NCI-H460 (cell line): ENCODE measurements around the gene GP1BB. TPM values are rescaled to one million over a fixed set of nuclear protein-coding genes. Genes with fewer than 3 reads are reported as not detected.

ENCODE experiments used
- DNase-seq: peaks from one replicate; pipeline ENCODE4 v3.0.0-alpha.2; 2016; ENCODE audit warnings: low read depth; ENCODE audit errors: extremely low read depth
- total RNA-seq: library from RNA; depleted of rRNA; stranded (reverse); fragments of >200 nt; shearing (Covaris generic); gene quantifications from 2 replicates; pipeline ENCODE4 v1.2.3, GENCODE V29; 2014

GP1BB gene
- total RNA-seq, 1 experiment from 2014 or later, result 3.9 TPM

DNA sequence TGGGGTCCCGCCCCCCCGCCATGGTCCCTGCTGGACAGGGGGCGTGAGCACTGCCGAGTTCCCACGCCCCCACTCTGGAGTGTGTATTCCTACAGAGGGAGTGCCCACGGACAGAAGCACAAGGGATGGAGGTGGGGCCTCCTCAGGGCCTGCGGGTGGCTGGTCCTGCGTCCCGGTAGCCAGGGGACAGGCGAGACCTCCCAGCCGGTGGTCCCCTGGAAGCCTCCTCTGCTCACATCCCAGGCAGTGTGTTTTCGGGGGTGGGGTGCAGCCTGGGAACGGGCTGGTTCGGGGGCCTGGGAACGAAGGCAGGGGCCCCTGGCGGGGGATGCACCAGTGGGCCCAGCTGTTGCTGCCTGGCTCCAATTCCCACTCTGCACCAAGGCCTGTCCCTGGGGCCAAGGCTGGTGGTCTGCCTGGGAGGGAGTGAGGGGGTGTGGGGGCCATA, 16.1 kb downstream of the GP1BB start:
- no peak for DNase-seq

DNA sequence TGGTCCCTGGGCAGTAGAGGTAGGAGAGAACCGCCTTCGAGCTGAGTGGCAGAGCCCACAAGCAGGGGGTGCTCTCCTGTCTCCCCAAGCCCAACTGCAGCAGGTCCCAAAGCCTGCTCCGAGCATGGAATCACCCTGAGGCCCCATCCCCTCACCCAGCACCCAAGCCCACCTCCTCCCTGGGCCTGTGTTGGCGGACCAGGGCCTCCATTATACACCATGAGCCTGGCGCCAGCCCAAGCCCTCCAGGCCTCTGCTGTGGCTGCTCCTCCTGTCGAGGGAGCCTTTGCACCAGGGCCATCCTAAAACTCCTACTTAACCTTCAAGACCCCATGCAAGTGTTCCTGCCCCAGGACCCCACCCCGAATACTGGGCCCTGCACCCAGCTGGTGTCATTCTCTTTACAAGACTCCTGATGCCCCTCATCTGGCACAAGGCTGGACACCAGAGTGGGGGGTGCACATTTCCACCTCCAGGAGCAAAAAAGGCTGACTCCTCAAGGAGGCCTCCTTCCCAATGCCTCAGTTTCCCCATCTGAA, 16.6 kb downstream of the GP1BB start:
- DNase-seq, result no peak

DNA sequence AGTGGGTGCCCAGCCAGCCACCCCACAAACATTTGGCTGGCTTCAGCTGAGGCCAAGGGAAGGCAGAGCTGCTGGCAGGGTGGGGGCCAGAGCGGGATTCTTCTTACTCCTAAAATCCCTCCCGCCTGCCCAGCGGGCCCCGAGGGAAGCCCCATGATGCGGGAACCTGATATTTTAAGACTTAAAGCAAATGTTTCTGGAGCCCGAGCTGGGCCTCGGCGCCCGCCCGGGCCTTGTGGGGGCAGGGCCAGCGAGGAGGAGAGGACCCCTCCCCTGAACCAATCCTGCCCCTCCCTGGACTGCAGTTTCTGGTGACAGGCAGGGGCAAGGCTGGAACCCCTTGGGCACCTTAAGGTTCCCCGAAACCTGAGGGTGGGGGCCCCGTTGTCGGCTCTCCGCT, 17.2 kb downstream of the GP1BB start:
- DNase-seq, result no peak

DNA sequence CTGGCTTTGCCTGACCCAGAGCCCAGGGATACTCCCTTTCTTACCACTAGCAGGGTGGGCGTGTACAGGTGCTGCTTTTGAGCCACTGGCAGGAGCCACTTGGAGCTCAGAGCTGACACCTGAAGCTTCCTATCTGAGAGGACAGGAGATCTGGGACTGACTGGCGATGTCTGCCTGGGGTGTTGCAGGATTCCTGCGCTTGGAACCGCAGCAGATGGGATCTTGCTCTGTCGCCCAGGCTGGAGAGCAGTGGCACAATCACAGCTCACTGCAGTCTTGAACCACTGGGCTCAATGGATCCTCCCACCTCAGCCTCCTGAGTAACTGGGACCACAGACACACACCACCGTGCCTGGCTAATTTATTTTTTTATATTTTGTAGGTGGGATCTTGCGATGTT, 17.7 kb downstream of the GP1BB start:
- DNase-seq, result no peak

DNA sequence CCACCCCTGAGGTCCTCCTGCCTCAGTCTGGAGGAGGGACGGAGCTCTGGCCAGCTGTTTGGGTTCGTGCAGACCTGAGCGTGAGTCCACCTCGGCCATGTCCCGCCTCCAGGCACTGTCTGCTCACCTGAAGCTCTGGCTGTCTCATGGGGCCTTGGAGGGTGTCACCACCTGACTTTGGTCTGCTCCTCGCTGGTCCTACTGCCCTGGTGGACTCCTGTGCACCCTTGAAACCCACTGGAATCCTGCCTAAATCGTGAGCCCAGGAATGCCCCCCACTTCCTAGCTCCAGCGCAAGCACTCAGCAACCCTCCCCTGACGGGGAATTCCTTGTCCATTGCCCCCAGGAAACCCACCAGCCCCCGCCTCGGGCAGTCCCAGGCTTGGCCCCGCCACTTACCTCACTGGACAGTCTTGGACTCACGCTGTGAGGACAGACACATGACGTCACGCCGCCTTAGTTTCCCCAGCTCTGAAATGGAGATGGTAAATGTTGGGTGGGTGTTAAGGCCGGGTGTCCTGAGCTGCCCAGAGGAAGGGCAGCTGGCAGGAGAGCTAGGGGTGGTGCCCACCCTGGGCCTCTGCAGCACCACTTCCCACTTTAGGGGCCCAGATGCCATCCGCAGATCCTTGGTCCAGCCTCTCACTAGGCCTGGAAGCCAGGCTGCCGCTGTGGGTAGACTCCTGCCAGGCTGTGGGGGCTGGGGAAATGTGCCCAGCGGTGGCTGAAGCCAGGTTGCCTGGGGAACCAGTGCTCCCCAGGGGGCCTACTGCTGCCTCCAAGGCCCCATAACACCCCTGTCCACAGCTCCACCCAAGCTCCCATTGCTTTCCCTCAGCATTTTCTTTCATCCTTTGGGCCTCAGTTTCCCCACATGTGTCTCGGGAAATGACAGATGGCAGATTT, 19.1 kb downstream of the GP1BB start:
- DNase-seq, result no peak

DNA sequence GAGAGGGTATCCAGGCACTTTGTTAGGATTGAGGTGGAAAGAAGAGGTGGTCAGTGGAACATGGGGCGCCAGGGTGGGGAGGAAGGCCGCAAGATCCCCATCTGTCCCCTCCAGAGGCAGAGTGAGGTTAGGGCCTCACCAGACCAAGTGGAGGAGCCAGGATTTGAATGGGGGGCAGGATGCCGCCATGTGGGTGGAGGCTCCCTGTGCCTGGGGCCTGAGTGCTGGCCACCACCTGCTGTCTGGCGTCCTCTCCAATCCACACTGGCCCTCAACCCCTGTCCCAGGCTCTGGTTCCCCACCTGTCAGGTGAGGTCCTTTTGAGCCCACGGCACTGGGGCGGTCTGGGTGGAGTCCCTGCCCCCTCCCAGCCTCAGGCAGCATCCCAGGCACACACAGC, 19.7 kb downstream of the GP1BB start:
- DNase-seq, result no peak

DNA sequence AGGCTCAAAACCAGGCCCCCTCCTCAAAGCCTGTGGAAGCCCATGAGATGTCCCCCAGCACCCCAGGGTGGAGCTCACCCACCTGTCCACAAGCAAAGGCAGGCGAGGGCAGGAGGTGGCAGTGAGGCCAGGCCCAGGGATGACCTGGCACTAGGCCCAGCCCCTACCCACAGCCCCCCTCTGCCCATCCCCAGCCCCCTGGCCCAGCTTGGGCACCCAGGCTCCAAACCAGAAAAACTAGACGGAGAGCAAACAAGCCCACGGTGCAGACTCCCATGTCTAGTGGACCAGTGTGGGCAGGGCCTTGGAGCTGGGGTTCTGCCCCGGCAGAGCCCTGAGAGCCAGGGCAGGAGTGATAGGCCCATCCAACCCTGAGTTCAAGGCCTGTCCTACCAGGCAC, 20.3 kb downstream of the GP1BB start:
- DNase-seq, result no peak

DNA sequence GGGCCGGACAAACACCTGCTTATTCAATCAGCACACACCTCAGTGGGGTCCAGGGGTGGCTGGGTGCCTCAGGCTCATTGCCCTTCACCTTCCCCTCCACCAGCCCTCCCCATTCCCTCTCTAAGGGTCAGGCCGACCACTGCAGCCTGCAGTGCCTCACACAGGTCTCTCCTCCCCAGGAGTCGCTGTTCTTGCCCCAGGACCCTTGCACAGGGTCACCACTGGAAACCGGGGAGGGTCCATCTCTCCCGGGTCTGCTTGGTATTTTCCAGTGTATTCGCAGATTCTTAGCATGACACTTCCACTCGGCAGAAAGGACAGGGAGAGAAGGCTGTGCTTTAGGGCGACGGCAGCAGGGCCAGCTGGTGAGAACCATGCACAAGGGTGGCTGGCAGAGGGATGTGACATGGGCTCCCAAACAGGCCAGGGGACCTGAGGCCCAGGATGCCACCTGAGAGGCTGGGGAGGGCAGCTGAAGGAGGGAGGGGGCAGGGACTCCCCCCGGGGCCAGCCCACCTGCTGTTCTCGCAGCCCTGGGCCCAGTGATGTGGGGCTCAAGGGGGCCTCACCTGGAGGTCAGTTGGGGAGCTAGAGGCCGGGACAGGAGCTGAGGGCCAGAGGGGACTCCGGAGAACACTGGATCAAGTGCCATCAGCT, 21.1 kb downstream of the GP1BB start:
- DNase-seq, result no peak

DNA sequence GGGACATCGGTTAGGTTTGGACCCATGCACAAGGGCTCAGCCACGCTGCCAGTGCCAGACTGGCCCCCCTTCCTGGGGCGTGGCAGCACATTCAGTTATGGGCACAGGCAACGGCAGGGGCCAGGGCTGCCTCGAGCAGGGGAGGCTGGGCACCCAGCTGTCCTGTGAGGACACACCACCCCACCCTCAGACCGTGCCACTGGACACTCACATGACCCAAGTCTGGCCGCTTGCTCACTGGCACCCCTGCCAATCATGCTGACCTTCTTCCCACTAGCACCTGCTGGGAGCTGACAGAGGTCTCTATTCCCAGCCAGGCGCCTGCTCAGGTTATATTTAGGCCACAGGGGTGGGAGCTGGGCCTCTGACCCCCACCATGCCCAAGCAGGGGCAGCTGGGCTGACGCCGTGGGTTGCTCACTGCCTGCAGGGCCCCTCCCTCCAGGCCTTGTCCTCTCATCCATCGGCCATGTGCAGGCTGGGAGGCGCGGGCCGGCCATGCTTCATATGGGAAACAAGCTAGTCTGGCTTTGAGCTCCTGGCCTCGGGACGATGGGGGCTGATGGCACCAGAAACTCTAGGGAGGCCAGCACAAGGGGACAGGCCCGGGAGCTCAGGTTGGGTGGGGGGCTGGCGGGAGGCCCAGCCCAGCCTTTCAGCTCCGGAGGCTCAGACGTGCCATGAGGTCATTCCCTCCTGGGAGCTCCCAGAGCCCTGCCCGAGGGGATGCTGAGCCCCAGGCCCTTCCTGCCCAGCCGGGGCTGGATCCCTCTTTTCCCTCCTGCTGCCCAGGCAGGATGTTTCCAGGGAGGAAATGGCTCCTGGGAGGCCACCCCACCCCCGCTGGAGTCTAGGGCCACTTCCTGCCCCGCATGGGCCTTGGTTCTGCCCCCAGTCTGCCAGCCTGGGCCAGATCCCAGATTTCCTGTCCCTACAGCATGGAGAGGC, 22.1 kb downstream of the GP1BB start:
- DNase-seq, result no peak

DNA sequence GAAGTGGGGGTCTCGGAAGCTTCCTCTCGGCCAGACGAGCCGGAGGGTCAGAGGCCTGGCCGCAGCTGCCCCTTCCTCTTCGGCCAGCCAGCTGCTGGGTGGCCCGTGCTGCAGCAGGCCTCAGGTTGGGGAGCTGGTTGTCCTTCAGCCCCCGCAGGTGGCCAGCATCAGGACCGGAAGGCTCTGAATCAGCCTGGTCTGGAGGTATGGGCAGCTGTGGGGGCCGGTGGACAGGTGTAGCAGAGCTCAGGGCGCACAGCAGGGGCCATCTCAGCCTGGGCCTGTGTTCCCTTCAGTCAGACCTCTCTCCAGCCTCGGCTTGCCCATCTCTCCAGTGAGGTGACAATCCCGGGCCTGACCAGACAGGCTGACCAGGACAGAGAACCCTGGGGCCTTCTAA, 23.4 kb downstream of the GP1BB start:
- no peak for DNase-seq

DNA sequence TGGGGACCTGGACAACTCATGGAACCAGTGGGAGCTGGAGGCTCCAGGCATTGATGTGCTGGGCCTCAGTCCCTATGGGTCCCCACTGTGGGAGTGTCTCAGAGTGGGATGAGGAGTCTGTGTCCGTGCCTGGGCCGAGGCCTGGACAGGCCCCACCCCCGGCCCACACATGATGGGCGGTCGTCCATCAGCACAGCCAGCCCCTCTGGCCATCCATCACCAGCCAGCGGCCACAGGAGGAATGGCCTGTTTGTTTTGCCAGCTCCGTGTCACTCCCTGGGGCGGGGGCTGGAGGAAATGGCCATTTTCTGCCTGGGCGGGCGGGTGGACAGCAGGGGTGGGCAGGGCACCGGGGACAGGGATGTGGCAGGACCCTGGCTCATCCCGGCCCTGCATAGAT, 24.2 kb downstream of the GP1BB start:
- DNase-seq, result no peak

DNA sequence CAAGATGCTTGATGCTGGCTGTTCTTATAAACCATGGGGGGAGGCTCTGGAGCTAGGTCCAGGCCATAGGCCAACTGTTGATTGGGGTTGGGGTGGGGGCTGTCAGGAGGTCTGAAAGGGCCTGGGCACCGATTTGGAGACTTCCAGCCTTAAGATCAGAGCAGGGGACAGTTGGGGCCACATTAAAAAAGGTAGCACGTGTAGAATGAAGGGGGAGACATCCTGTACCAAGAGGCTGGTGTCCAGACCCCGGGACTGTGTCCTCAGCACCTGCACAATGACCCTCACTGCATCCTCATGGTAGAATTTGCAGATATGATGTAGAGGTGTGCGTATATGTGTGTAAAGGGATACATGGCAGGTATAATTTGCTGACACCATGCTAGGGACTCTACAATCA, 24.8 kb downstream of the GP1BB start:
- DNase-seq, result no peak

DNA sequence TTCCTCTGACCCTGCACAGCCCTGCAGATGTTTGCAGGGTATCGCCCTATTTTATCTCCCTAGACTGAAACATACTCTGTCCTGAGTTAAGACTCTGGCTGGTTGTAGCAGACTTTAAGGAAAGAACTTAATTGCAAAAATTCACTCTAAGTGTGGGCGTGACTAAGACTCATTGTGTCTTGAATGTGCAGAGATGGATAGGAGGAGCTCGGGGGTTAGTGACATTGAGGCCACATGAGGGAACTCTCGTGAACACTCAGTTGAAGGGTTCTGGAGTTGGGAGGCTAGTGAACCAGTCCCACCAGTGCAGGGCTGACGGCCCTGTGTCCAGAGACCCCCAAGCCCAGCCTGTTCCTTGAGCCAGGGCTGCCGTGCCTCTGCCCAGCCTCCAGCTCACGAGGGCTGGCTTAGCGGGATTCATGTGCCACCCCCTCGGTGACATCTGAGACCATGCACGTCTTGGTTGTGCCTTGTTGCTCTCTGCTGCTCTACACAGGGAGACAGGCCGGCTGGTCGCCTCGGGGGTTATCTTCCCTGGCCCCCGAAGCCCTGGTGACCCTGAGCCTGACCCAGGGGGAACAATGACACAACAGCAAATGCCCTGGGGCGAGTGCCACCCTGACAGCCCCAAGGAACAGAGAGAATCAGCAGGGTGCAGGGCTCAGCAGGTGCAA, 25.8 kb downstream of the GP1BB start:
- DNase-seq, result no peak

DNA sequence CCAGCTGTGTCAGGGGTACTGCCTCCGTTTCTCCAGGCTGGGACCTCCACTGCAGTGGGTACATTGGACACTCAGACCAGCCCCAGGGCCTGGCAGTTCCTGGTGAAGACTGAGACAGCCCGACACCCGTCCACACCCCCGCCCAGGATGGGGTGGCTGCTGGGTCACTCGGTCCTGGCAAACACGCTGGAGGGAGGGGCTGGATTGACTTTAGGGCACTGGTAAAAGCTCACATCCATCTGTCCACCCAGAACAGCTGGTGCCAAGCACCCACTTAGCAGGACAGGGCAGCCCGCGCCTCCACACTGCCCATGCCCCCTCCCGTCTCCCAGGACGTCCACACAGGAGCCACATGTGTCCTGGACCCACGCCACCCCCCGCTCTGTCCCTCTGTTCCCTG, 26.5 kb downstream of the GP1BB start:
- no peak for DNase-seq

DNA sequence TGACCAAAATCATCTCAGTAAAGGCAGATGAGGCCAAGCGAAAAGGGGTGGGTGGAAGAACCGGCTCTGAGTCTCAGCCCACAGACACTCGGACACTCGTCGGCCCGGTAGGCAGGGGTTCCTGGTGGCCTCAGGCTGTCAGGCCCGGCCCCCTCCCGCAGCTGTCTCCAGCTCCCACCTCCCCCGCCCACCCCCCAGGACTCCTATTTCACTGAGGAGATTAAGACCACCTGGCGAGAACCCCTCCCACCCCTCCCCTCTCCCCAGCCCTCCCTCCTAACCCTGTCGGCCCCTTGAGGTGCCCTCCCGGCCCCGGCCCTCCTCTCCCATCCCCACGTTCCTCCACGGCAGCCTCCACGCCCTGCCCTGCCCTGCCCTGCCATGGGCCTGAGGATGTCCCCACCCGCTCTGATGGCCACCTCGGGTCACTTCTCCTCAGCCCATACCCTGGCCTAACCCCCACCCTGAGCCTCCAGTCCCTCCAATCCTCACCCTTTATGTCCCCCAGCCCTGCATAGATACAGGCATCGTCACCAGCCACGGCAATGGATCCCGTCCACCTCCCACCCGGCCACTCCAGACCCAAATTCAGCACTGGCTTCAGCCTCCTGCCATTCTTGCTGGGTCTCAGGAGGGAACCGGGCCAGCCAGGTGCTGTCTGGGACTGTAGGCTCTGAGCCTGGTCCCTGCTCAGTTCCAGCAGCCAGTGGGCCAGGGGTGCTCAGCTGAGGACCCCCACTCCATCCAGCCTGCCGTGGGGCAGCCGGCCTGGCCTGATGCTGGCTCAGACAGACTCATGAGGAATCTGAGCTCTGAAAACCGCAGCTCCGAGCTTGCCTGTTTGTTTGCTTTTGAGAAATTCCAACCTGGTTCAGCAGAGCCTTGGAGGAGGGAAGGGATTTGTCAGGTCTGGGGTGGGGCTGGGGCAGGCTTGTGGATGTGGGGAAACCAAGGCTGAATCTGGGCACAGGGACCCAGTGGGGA, 27.5 kb downstream of the GP1BB start:
- DNase-seq, result no peak

DNA sequence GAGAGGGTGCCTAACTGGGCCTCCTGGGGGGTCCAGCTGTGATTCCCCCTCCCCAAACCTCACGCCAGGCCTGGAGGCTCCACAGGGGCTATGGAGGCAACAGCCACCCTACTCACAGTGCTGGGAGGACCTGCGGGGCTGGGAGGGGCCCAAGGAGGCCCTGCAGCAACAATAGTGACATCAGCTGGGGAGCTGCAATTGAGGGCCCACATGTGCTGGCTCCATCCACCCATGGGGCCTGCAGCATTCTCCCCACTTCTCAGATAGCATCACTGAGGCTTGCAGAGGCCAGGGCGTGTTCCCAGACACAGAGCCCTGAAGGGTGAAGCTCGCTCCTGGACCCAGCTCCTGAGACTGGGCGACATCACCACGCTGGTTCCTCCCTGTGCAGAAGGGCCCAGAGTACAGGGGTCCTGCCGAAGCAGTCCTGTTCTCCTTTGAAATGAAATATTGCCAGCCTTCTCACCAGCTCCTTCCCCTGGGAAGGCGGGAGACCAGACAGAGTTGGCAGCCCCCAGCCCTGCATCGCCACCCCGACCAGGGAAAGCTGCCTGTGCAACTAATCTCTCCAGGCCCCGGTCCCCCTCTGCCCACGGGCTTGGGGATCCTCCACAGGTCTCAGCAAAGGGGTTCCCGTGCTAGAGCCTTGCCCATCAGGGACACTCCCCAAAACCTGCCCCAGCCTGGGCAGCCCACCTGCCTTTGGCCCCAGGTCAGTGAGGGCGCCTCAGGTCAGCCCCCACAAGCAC, 28.3 kb downstream of the GP1BB start:
- no peak for DNase-seq

DNA sequence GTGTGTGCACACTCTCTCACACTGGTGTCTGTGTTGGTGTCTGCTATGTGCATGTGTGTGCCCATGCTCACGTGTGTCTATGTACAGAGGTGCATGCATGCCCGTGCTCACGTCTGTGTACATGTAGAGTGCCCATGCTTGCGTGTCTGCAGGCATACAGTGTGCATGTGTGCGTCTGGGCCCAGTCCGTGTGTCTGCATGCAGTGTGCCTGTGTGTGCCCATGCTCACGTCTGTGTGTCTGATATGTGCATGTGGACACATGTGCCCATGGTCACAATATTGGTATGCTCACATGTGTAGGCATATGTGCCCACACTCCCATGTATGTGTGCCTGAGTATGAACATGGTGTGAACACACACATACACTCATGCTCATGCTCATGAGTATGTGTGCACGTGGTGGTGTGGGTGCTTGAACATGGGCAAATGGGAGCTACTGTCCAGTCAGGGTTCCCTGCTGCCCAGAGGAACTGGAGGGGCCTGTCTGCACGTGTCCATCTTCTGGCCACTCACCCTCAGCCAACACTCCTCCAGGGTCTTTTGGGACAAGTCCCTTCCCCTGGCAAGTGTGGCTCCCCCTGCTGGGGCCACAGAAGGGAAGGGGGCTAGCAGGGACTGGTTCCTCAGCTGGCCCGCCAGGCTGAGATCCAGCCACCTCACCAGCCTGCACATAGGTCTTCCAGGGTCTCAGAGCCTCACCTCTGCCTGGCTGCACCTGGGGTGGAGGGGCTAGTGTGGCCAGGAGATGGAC, 29.9 kb downstream of the GP1BB start:
- no peak for DNase-seq
